NCI-H2227 treated with DMSO at 0.1 percent for 48 hours (cell line): Measurements from ENCODE around the gene TUG1.

Source experiments
- DNase-seq: peaks from one replicate; lab custom pipeline; 2025; lab: John Stamatoyannopoulos, UW

The TUG1 gene

DNA sequence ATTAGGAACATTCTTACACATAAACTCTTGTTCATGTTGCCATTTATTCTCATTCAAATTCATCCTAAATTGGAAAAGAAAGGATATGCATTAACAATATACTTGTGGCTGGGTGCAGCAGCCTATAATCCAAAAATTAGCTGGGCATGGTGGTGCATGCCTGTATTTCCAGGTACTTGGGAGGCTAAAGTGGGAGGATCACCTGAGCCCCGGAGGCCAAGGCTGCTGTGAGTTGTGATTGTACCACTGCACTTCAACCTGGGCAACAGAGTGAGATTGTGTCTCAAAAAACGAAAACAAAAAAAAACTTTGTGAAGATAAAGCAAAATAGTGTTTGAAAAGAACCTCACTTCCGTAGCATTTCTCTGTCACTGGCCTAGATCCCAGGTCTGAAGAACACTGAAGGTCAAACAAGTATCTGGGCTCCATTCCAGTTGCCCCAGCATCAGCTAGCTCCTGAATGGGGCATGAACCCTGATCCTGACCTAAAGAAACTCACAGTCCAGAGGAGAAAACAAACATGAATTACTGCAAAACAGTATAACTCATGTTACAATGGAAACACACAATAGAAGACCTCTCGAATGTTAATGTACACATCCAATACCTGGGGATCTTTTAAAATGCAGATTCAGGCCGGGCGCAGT is 32.2 kb downstream of the TUG1 start:
- DNase-seq = no peak

DNA sequence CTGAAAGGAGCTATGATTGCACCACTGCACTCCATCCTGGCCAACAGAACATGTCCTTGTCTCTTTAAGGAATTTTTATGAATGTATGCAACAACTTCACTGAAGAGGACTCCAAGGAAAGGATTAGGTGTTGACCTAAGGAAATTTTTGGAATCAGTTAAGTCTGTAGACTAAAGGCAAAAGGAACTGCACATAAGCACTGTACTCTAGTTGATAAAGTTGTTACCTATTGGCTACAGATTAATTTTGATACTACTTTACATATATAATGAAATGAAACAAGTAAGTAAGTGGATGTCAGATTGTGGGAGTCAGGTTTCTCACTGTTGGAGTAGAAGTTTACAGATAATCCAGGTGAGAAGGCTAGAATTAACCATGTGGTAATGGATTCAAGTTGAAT is 36.5 kb downstream of the TUG1 start:
- no peak for DNase-seq

GRCh38 chr22:31019191-31019930 is 50.3 kb downstream of the TUG1 start:
- DNase-seq = no peak

DNA sequence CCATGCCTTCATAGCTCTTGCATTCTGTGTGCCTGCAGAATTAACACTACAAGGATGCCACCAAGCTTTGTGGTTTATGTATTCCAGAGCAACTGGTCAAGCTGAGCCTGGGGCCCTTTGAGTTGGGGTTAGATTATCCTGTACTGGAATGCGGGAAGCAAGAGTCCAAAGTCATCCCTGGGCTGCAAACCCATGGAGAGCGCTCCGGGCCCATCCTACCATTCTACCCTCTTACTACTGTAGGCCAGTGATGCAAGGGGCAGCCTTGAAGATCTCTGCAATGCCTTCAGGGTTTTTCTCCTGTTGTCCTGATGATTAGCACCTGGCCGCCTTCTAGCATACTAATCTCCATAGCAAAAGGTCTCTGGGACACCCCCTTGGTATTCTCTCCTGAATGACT is 51.3 kb downstream of the TUG1 start:
- DNase-seq = no peak

DNA sequence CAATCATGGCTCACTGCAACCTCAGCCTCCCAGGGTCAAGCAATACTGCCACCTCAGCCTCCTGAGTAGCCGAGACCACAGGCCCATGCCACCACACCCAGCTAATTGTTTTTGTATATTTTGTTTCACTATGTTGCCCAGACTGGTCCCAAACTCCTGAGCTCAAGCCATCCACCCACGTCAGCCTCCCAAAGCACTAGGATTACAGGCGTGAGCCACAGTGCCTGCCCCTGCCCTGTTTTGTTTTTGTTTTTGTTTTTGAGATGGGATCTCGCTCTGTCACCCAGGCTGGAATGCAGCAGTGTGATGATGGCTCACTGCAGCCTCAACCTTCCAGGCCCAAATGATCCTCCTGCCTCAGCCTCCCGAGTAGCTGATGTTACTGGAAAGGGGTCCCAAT is 53.5 kb downstream of the TUG1 start:
- DNase-seq = no peak
